GM12878 (cell line): ENCODE data around the gene PANK1. TPM values are rescaled to one million over a fixed set of nuclear protein-coding genes. Genes with fewer than 3 reads are reported as not detected.

Source experiments
- ATAC-seq: fragments of 200-7000 bp; cut with Tn5 transposase; 3 replicates; pipeline ENCODE4 v1.9.1; 2020; ENCODE audit warnings: mild to moderate bottlenecking, moderate library complexity
- BruUV-seq: library from RNA; stranded (reverse); fragments of 400-500 nt; replicated peaks from 2 replicates; lab custom pipeline; 2021; lab: Mats Ljungman, UMichigan
- CTCF ChIA-PET: fragments of 300-600 bp; sonication (Branson Sonifier 250); formaldehyde crosslinking; extraction: SDS; loops from one replicate; lab custom pipeline; 2021; ENCODE audit warnings: inconsistent platforms; lab: Yijun Ruan, JAX
- POLR2A ChIA-PET: fragments of 350-600 bp; formaldehyde crosslinking; extraction: SDS; loops from one replicate; lab custom pipeline; 2021; ENCODE audit warnings: inconsistent platforms; lab: Charles Lee
- RAD21 ChIA-PET: fragments of 300-600 bp; sonication (Branson Sonifier 250); formaldehyde crosslinking; loops from one replicate; lab custom pipeline; 2023; ENCODE audit warnings: antibody characterized with exemption; ENCODE audit not compliant: unreplicated experiment; lab: Charles Lee
- SMC1A ChIA-PET: fragments of 300-600 bp; sonication (Branson Sonifier 250); formaldehyde crosslinking; loops from one replicate; lab custom pipeline; 2023; ENCODE audit not compliant: unreplicated experiment, uncharacterized antibody; lab: Charles Lee
- DNase-seq: peaks from one replicate; pipeline ENCODE4 v3.0.0-alpha.2; 2011; ENCODE audit warnings: low read depth, low spot score
- FAIRE-seq: peaks from 3 replicates; lab custom pipeline; 2011; peaks lifted over from hg19 to GRCh38; lab: Jason Lieb, UNC
- H2AFZ ChIP-seq: 2 replicates; pipeline ENCODE4 v1.6.0; 2011; ENCODE audit warnings: low read depth, low read length, control low read depth; ENCODE audit not compliant: control insufficient read depth
- H3K27ac ChIP-seq: 2 replicates; pipeline ENCODE4 v1.5.1; 2011; ENCODE audit warnings: control low read depth; ENCODE audit not compliant: control insufficient read depth, insufficient read depth
- H3K27me3 ChIP-seq, 2 experiments: replicated peaks in 1 of 2; 2 replicates each; pipeline versions ENCODE4 v1.6.0 to v1.6.1; 2011; ENCODE audit warnings: low read length in 1 of 2; ENCODE audit not compliant: control insufficient read depth in 2 of 2, insufficient read depth in 2 of 2
- H3K36me3 ChIP-seq, 2 experiments: 2 replicates each; pipeline ENCODE4 v1.5.1; 2011; ENCODE audit warnings: low read length in 1 of 2; ENCODE audit not compliant: control insufficient read depth in 2 of 2, insufficient read depth in 2 of 2
- H3K4me1 ChIP-seq: 2 replicates; pipeline ENCODE4 v1.6.1; 2011; ENCODE audit warnings: mild to moderate bottlenecking, low read length, moderate library complexity, mixed read lengths; ENCODE audit not compliant: control insufficient read depth, insufficient read depth
- H3K4me2 ChIP-seq: 2 replicates; pipeline ENCODE4 v1.6.0; 2011; ENCODE audit warnings: control low read depth; ENCODE audit not compliant: control insufficient read depth, insufficient read depth
- H3K4me3 ChIP-seq: fragments of 200-600 bp; sonication (generic); 2 replicates; pipeline ENCODE4 v1.5.1; 2016
- H3K79me2 ChIP-seq: 2 replicates; pipeline ENCODE4 v1.6.0; 2011; ENCODE audit warnings: low read length; ENCODE audit not compliant: control insufficient read depth, insufficient read depth
- H3K9ac ChIP-seq: 2 replicates; pipeline ENCODE4 v1.8.0; 2011; ENCODE audit warnings: low read length, control low read depth, mixed read lengths; ENCODE audit not compliant: control insufficient read depth, insufficient read depth
- H3K9me3 ChIP-seq: replicated peaks from 3 replicates; pipeline ENCODE4 v1.5.1; 2011; ENCODE audit warnings: mild to moderate bottlenecking, low read length; ENCODE audit not compliant: control insufficient read depth, insufficient read depth
- H4K20me1 ChIP-seq: 2 replicates; pipeline ENCODE4 v1.6.0; 2011; ENCODE audit not compliant: control insufficient read depth, insufficient read depth
- CEBPB ChIP-seq, 2 experiments: fragments of 150-350 bp in 1 of 2; IDR thresholded peaks; 2 replicates each; pipeline ENCODE4 v1.6.1; 2012 to 2014; ENCODE audit warnings: low read depth in 2 of 2, low read length in 2 of 2, borderline replicate concordance in 1 of 2, inconsistent platforms in 1 of 2
- CHD4 ChIP-seq: fragments of 200-600 bp; sonication (generic); IDR thresholded peaks from 2 replicates; pipeline ENCODE4 v1.6.1; 2016; ENCODE audit warnings: mild to moderate bottlenecking
- IRF4 ChIP-seq: IDR thresholded peaks from 2 replicates; pipeline ENCODE4 v1.6.1; 2011; ENCODE audit warnings: low read depth, low read length
- NBN ChIP-seq: fragments of 450-650 bp; IDR thresholded peaks from 2 replicates; pipeline ENCODE4 v1.6.1; 2016
- NFYB ChIP-seq: IDR thresholded peaks from 2 replicates; pipeline ENCODE4 v1.6.1; 2011; ENCODE audit warnings: low read depth, mild to moderate bottlenecking, low read length, improper control_type of control experiment, moderate library complexity; ENCODE audit not compliant: insufficient read depth
- NR2C1 ChIP-seq: fragments of 450-650 bp; IDR thresholded peaks from 2 replicates; pipeline ENCODE4 v1.6.1; 2017; ENCODE audit warnings: antibody characterized with exemption, mild to moderate bottlenecking, moderate library complexity
- PAX8 ChIP-seq: fragments of 450-650 bp; IDR thresholded peaks from 2 replicates; pipeline ENCODE4 v1.6.1; 2017; ENCODE audit warnings: mild to moderate bottlenecking, moderate library complexity
- PBX3 ChIP-seq: IDR thresholded peaks from 2 replicates; pipeline ENCODE4 v1.6.1; 2011; ENCODE audit warnings: mild to moderate bottlenecking, low read depth, low read length, moderate library complexity; ENCODE audit not compliant: insufficient replicate concordance
- RUNX3 ChIP-seq: IDR thresholded peaks from 2 replicates; pipeline ENCODE4 v1.6.1; 2012; ENCODE audit warnings: low read length, inconsistent platforms
- SMC3 ChIP-seq: IDR thresholded peaks from 2 replicates; pipeline ENCODE4 v1.6.1; 2011; ENCODE audit warnings: low read length, improper control_type of control experiment, borderline replicate concordance
- TARDBP ChIP-seq: IDR thresholded peaks from 2 replicates; pipeline ENCODE4 v1.6.1; 2016; ENCODE audit warnings: borderline replicate concordance
- ZBTB33 ChIP-seq: fragments of 450-650 bp; IDR thresholded peaks from 2 replicates; pipeline ENCODE4 v1.6.1; 2017; ENCODE audit warnings: mild to moderate bottlenecking
- WGBS: methylation state at CpG from one replicate; pipeline ENCODE4 v1.1.6; 2016; ENCODE audit warnings: low lambda C conversion rate; ENCODE audit not compliant: insufficient replicate concordance, insufficient coverage; ENCODE audit errors: missing lambda C conversion rate; 5-methylcytosine and 5-hydroxymethylcytosine counted together
- in situ Hi-C: fragments of 300-500 bp; cut with MboI; formaldehyde crosslinking; loops from 9 replicates; pipeline ENCODE4 v1.14.3; 2018; ENCODE audit warnings: mixed read lengths
- intact Hi-C: fragments of 100-400 bp; cut with micrococcal nuclease; formaldehyde crosslinking; loops from one replicate; pipeline ENCODE4 v1.14.2; 2022; ENCODE audit not compliant: unreplicated experiment
- polyA plus RNA-seq, 11 experiments: library from polyadenylated mRNA; depleted of rRNA in 4 of 11; unstranded in 6 of 11; stranded (reverse) in 5 of 11; fragments of >200 nt; fragmentation: Nextera tagmentation in 4 of 11; fragmentation: Illumina TruSeq in 1 of 11; extraction: Ambion mirVana in 4 of 11; extraction: Trizol in 1 of 11; gene quantifications; 1 replicate in 1 of 11; 2 replicates in 10 of 11; pipeline versions ENCODE4 v1.2.1 to v1.2.3, GENCODE V29; 2011 to 2016; ENCODE audit warnings: inconsistent platforms in 2 of 11, missing spikeins in 2 of 11, low read depth in 1 of 11
- total RNA-seq, 4 experiments: library from RNA; depleted of rRNA in 3 of 4; stranded (reverse); fragments of >200 nt in 3 of 4; fragmentation: Illumina TruSeq in 1 of 4; extraction: Trizol in 1 of 4; gene quantifications; 2 replicates each; pipeline versions ENCODE4 v1.2.1 to v1.2.3, GENCODE V29; 2013 to 2021

The PANK1 gene
- total and polyA plus RNA-seq, 10 of the 15 experiments (the other 5 are each of a cell fraction or from before 2014, with no cell fraction given): 1.9 to 10.6 (median 5.8) TPM

- TF ChIP-seq IRF4 (0 out of 2 replicates have a peak, but pooled peaks have one; percentile 31), CEBPB (IDR thresholded peaks at IDR 0.05; ENCODE audit: borderline replicate concordance in 1 of 2, low read depth in 2 of 2, low read length in 2 of 2) (no peak), NBN (peak; percentile 48; the same call in 1 of the 2 replicates), PAX8 (no peak)
- TF ChIP-seq, all 136 proteins: peak for 14
Observed at GRCh38 chr10:89609833-89610346, 35.2 kb downstream of the PANK1 start (continued).

GRCh38 chr10:89604200-89604599 is 40.8 kb downstream of the PANK1 start:
- H3K4me1 ChIP-seq: no peaks in the 10 kb centered on the region
- no peak for TF ChIP-seq RUNX3
- TF ChIP-seq, all 136 proteins: peak for 0
- WGBS: 99% methylated on average over 5 of the region's 5 CpGs
- DNase-seq: no peak
- no peak for ATAC-seq
- ChIA-PET RAD21 (interaction anchor here (1.4 kb wide), 1 partner anchor 98 kb away, joined by 3 read pairs; no protein-coding TSS in a partner anchor), CTCF (no interaction called here), SMC1A (interaction anchor here (1.0 kb wide), 1 partner anchor 22 kb away, joined by 3 read pairs; no protein-coding TSS in a partner anchor), POLR2A (no interaction called here)
- 0 out of 4 replicates have a peak, but pooled peaks cover 0 to 2% of the 10 kb centered on the region in 2 experiments for H3K36me3 ChIP-seq
- in situ Hi-C loops: no loop called here
- no peaks in the 10 kb centered on the region for H3K9me3 ChIP-seq
- no TSS peak for BruUV-seq
- no peaks in the 10 kb centered on the region for H4K20me1 ChIP-seq
- no peak overlapping the region for H3K27ac ChIP-seq
- no peak for FAIRE-seq
- no peak overlapping the region for H2AFZ ChIP-seq
- H3K79me2 ChIP-seq: no peaks in the 10 kb centered on the region
- H3K4me2 ChIP-seq: no peak overlapping the region
- no peaks in the 10 kb centered on the region for H3K27me3 ChIP-seq
- no peak overlapping the region for H3K4me3 ChIP-seq
- H3K9ac ChIP-seq: no peak overlapping the region
- intact Hi-C loops: no loop called here

GRCh38 chr10:89602919-89603318 is 42.1 kb downstream of the PANK1 start:
- no peaks in the 10 kb centered on the region for H3K27me3 ChIP-seq
- H3K9ac ChIP-seq: no peak overlapping the region
- ChIA-PET POLR2A (interaction anchor here (0.5 kb wide), 1 partner anchor 239 kb away, joined by 6 read pairs; no protein-coding TSS in a partner anchor), RAD21 (no interaction called here), CTCF (interaction anchor here (1.3 to 1.4 kb wide), 2 partner anchors 23 to 98 kb away, joined by 5 to 6 read pairs; partner anchors contain the start of gene KIF20B), SMC1A (interaction anchor here (0.7 to 2.0 kb wide), 4 partner anchors 10 to 180 kb away, joined by 3 to 8 read pairs (median 3); no protein-coding TSS in a partner anchor)
- intact Hi-C loops: no loop called here
- H3K4me3 ChIP-seq: no peak overlapping the region
- H4K20me1 ChIP-seq: no peaks in the 10 kb centered on the region
- H2AFZ ChIP-seq: no peak overlapping the region
- H3K79me2 ChIP-seq: no peaks in the 10 kb centered on the region
- no peaks in the 10 kb centered on the region for H3K4me1 ChIP-seq
- in situ Hi-C loops: no loop called here
- H3K9me3 ChIP-seq: no peaks in the 10 kb centered on the region
- H3K36me3 ChIP-seq: peaks cover 0 to 9% of the 10 kb centered on the region in 2 experiments; a peak in 1 of 4 replicates
- no peak overlapping the region for H3K4me2 ChIP-seq
- 95% methylated on average over 2 of the region's 2 CpGs for WGBS
- BruUV-seq: no TSS peak
- no peak overlapping the region for H3K27ac ChIP-seq
- no peak for FAIRE-seq
- no peak for DNase-seq
- no peak for ATAC-seq
- no peak for TF ChIP-seq SMC3
- TF ChIP-seq NR2C1: no peak
- TF ChIP-seq ZBTB33: no peak
- TF ChIP-seq TARDBP: no peak
- TF ChIP-seq CHD4: no peak
- TF ChIP-seq PBX3: no peak
- TF ChIP-seq NFYB: no peak
